Parathyroid adenoma (tissue), 2 donors: ENCODE measurements around the gene PPIH.
"Not testable (repeated sequence)": the region's sequence is repeated elsewhere in the genome, so short reads cannot be mapped to it uniquely, and the experiment has no call there.

Experiments
- H2AFZ ChIP-seq: fragments of 300-600 bp; sonication (generic); one replicate; pipeline ENCODE4 v1.7.0; 2017; ENCODE audit warnings: antibody characterized with exemption, mild to moderate bottlenecking
- H3K27ac ChIP-seq: fragments of 300-600 bp; sonication (generic); one replicate; pipeline ENCODE4 v1.7.0; 2017
- H3K27me3 ChIP-seq: fragments of 300-600 bp; sonication (generic); one replicate; pipeline ENCODE4 v1.7.0; 2017; ENCODE audit warnings: low read length; ENCODE audit not compliant: control insufficient read depth, insufficient read depth
- H3K36me3 ChIP-seq: fragments of 300-600 bp; sonication (generic); one replicate; pipeline ENCODE4 v1.7.0; 2017; ENCODE audit warnings: low read length; ENCODE audit not compliant: control insufficient read depth, insufficient read depth
- H3K4me1 ChIP-seq: fragments of 300-600 bp; sonication (generic); one replicate; pipeline ENCODE4 v1.7.0; 2017; ENCODE audit warnings: control low read depth
- H3K4me2 ChIP-seq: fragments of 300-600 bp; sonication (generic); one replicate; pipeline ENCODE4 v1.7.0; 2017; ENCODE audit warnings: low read length
- H3K4me3 ChIP-seq: fragments of 300-600 bp; sonication (generic); one replicate; pipeline ENCODE4 v1.7.0; 2017; ENCODE audit warnings: low read depth, low read length
- H3K79me2 ChIP-seq: fragments of 300-600 bp; sonication (generic); one replicate; pipeline ENCODE4 v1.7.0; 2017; ENCODE audit warnings: control low read depth
- H3K9ac ChIP-seq: fragments of 300-600 bp; sonication (generic); one replicate; pipeline ENCODE4 v1.7.0; 2017; ENCODE audit warnings: mild to moderate bottlenecking
- H3K9me3 ChIP-seq: fragments of 300-600 bp; sonication (generic); one replicate; pipeline ENCODE4 v1.7.0; 2017; ENCODE audit warnings: low read length; ENCODE audit not compliant: control insufficient read depth
- CTCF ChIP-seq: fragments of 300-600 bp; sonication (generic); IDR thresholded peaks from one replicate; pipeline ENCODE4 v1.7.0; 2017; ENCODE audit warnings: antibody characterized with exemption, mild to moderate bottlenecking
- donor health status: primary hyperparathyroidism.

PPIH gene

DNA sequence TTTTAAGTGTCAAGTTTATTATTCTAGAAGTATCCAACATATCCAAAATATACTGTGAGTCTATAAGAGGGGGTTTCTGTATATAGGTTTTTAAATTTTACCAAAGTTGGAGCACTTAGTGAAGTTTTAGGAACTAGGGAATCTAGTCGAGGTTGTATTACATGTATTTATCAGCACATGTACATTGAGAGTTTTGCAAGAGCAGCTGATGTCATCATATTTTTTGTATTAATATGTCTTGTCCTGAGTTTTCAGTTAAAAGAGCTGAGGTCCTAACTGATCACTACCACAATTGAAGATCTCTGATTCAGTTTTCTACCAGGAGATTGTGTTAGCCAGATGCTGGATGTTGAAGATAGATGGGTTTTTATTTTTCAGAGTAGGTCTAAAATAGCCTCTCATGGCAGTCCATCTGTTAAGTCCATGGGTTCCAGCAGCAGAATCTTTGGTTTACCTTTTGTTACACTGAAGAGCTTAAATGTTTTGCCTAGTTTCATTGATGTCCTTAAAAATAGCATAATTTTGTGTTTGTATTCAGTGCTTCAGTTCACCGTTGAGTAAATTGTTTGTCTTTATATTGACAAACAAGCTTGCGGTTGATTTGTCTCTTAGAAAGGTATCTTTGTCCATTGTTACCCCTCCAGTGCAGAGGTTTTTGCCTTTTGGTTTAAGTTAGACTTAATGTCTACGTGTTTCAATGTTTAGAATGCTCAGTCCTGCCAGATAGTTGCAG lies 40.0 kb downstream of the PPIH start:
- no peaks in the 10 kb centered on the region for H3K79me2 ChIP-seq
- no peak for TF ChIP-seq CTCF
- H3K9ac ChIP-seq: no peak overlapping the region
- H3K27ac ChIP-seq: no peak overlapping the region
- H3K27me3 ChIP-seq: no peaks in the 10 kb centered on the region
- no peak overlapping the region for H3K4me3 ChIP-seq
- H3K9me3 ChIP-seq: no peaks in the 10 kb centered on the region
- H3K4me1 ChIP-seq: no peaks in the 10 kb centered on the region
- no peaks in the 10 kb centered on the region for H3K36me3 ChIP-seq
- H3K4me2 ChIP-seq: no peak overlapping the region
- H2AFZ ChIP-seq: no peak overlapping the region

GRCh38 chr1:42700006-42700405 lies 41.8 kb downstream of the PPIH start:
- Histone ChIP-seq H3K27ac (no peak overlapping the region), H2AFZ (no peak overlapping the region), H3K79me2 (no peaks in the 10 kb centered on the region), H3K4me3 (no peak overlapping the region), H3K9ac (no peak overlapping the region), H3K4me1 (no peaks in the 10 kb centered on the region), H3K4me2 (no peak overlapping the region), H3K9me3 (no peaks in the 10 kb centered on the region), H3K36me3 (no peaks in the 10 kb centered on the region), H3K27me3 (no peaks in the 10 kb centered on the region)
- TF ChIP-seq CTCF: no peak

DNA sequence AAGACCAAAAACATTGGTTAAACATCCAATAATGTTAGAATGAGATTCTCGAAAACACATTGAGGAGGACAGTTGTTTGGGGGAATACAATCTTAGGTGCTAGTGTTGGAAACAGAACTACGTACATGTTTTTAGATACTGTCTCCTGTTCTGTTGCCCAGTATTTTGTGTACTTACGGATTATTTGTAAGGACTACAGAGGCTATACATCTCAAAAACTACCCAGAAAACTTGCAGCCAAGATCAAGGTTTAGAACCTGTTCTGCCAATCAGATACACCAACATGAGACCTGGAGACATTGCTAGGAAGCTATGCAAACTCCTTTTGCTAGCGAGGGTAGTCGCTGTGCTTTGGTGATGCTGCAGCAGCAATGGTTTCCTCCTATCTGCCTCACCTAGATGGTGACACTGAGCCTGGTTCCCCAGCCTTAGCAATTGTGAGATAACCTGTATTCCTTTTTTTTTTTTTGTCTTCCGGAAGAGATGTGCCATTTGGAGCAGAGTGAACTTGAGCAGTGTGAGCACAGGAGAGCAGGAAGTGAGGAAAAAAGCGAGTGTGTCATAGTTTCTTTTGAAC lies 45.8 kb downstream of the PPIH start:
- H3K4me3 ChIP-seq: no peak overlapping the region
- no peak overlapping the region for H2AFZ ChIP-seq
- no peaks in the 10 kb centered on the region for H3K4me1 ChIP-seq
- no peaks in the 10 kb centered on the region for H3K27me3 ChIP-seq
- no peak overlapping the region for H3K27ac ChIP-seq
- no peaks in the 10 kb centered on the region for H3K79me2 ChIP-seq
- H3K9me3 ChIP-seq: no peaks in the 10 kb centered on the region
- H3K36me3 ChIP-seq: no peaks in the 10 kb centered on the region
- no peak overlapping the region for H3K9ac ChIP-seq
- H3K4me2 ChIP-seq: no peak overlapping the region
- TF ChIP-seq CTCF: no peak

DNA sequence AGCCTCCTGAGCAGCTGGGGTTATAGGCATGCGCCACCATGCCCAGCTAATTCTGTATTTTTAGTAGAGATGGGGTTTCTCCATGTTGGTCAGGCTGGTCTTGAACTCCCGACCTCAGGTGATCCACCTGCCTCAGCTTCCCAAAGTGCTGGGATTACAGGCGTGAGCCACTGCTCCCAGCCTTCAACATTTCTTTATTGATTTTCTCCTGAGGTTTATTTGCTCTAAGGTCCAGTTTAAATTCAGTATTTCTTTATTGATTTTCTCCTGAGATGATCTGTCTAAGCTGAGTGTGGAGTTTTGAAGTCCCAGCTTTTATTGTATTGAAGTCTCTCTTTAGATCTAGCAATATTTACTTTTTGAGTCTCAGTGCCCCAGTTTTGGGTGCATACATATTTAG lies 54.6 kb downstream of the PPIH start:
- not testable (repeated sequence) for H2AFZ ChIP-seq, H3K4me3 ChIP-seq, H3K36me3 ChIP-seq, H3K9ac ChIP-seq, H3K27me3 ChIP-seq, H3K79me2 ChIP-seq, H3K4me1 ChIP-seq, H3K27ac ChIP-seq, H3K4me2 ChIP-seq, H3K9me3 ChIP-seq

GRCh38 chr1:42713293-42713692 lies 55.1 kb downstream of the PPIH start:
- H3K36me3 ChIP-seq: no peaks in the 10 kb centered on the region
- H3K4me3 ChIP-seq: no peak overlapping the region
- no peak for TF ChIP-seq CTCF
- H3K9ac ChIP-seq: no peak overlapping the region
- H3K9me3 ChIP-seq: no peaks in the 10 kb centered on the region
- peaks cover 4% of the 10 kb centered on the region for H3K79me2 ChIP-seq
- no peak overlapping the region for H3K4me2 ChIP-seq
- no peaks in the 10 kb centered on the region for H3K4me1 ChIP-seq
- H2AFZ ChIP-seq: no peak overlapping the region
- no peaks in the 10 kb centered on the region for H3K27me3 ChIP-seq
- H3K27ac ChIP-seq: no peak overlapping the region

DNA sequence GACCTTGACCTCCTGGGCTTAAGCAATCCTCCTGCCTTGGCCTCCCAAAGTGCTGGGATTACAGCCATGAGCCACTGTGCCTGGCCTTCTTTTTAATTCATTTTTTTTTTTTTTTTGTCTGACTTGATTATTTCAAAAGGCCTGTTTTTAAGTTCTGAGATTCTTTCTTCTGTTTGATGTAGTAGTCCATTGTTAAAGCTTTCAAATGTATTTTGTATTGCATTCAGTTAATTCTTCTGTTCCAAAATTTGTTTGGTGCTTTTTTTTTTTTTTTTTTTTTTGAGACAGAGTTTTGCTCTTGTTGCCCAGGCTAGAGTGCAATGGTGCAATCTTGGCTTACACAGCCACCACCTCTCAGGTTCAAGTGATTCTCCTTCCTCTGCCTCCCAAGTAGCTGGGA lies 56.2 kb downstream of the PPIH start:
- not testable (repeated sequence) for H3K4me2 ChIP-seq, H3K4me1 ChIP-seq, H3K4me3 ChIP-seq, H3K79me2 ChIP-seq, H3K27me3 ChIP-seq, H3K9me3 ChIP-seq, H2AFZ ChIP-seq, H3K9ac ChIP-seq, H3K36me3 ChIP-seq, H3K27ac ChIP-seq
